ENCODE results near the gene VOPP1. TPM values are rescaled to one million over a fixed set of nuclear protein-coding genes. Genes with fewer than 3 reads are reported as not detected.

VOPP1 gene
- total and polyA plus RNA-seq, 9 of the 15 experiments (the other 6 are each of a cell fraction or from before 2014, with no cell fraction given): 8.2 to 45.8 (median 31.2) TPM

GRCh38 chr7:55593515-55594318 is 21.4 kb upstream of the VOPP1 start:
- Histone ChIP-seq H2AFZ (ENCODE audit: low read depth, low read length) (0 out of 2 replicates have a peak overlapping the region, but pooled peaks have one; percentile 44), H3K9me1 (ENCODE audit: control insufficient read depth, insufficient read depth, low read length) (peaks cover 3% of the 10 kb centered on the region), H3K27me3 (ENCODE audit: control insufficient read depth in 2 of 2, insufficient read depth in 2 of 2, low read length in 2 of 2) (peaks cover 0 to 8% of the 10 kb centered on the region in 2 experiments; a peak in 1 of 5 replicates), H3K9me3 (replicated peaks; ENCODE audit: control insufficient read depth, insufficient read depth, low read depth, low read length) (no peaks in the 10 kb centered on the region), H3K4me3 (no peak overlapping the region), H3K36me3 (ENCODE audit: control insufficient read depth, insufficient read depth, low read length) (no peaks in the 10 kb centered on the region), H3K4me2 (ENCODE audit: insufficient read depth, low read length) (peak overlapping the region; percentile 47), H3K79me2 (ENCODE audit: control insufficient read depth, insufficient read depth, low read length) (no peaks in the 10 kb centered on the region), H3K4me1 (replicated peaks in 1 of 2; ENCODE audit: control insufficient read depth in 2 of 2, insufficient read depth in 2 of 2, low read length in 2 of 2) (peaks cover 4 to 5% of the 10 kb centered on the region in 2 experiments; a peak in 3 of 5 replicates), H3K27ac (ENCODE audit: extremely low read depth, low read depth, low read length) (no peak overlapping the region), H3K9ac (ENCODE audit: insufficient read depth in 1 of 2, low read depth in 2 of 2, low read length in 2 of 2) (no peak overlapping the region), H4K20me1 (replicated peaks; ENCODE audit: control insufficient read depth, insufficient read depth, low read length) (0 out of 2 replicates have a peak, but pooled peaks cover 9% of the 10 kb centered on the region)
- DNase-seq (ENCODE audit: extremely low read depth in 1 of 4, low spot score in 3 of 4) (peak; percentile 63 to 80 (median 72)), ATAC-seq (peak; percentile 93), FAIRE-seq (peak; percentile 82)
- POLR2A ChIA-PET: interaction anchor here (0.6 kb wide), 2 partner anchors 341 to 371 kb away, joined by 3 read pairs; no protein-coding TSS in a partner anchor
- CTCF ChIA-PET (ENCODE audit: low intra/inter-chr PET ratio): interaction anchor here (0.6 to 1.3 kb wide), 2 partner anchors 229 to 480 kb away, joined by 3 to 5 read pairs; no protein-coding TSS in a partner anchor
- no TSS peak for BruUV-seq (replicated peaks)
- intact Hi-C loops (cut with micrococcal nuclease): loop anchor here (5.0 to 10.0 kb wide), 2 partner anchors 309 to 479 kb away; no protein-coding TSS in a partner anchor
- WGBS (ENCODE audit: insufficient coverage, low coverage, missing lambda C conversion rate): 2% methylated on average over 14 of the region's 14 CpGs
- in situ Hi-C loops (cut with MboI): loop anchor here (10.0 kb wide), 2 partner anchors 149 to 309 kb away; no protein-coding TSS in a partner anchor
- peak; percentile 64; the same call in 1 of the 2 replicates for TF ChIP-seq XRCC5 (IDR thresholded peaks at IDR 0.05; ENCODE audit: low read depth, low read length)
- no peak for TF ChIP-seq YY1 (IDR thresholded peaks at IDR 0.05; ENCODE audit: borderline replicate concordance in 1 of 3, control insufficient read depth in 1 of 3, extremely low read depth in 1 of 3, insufficient read depth in 3 of 3, insufficient read length in 1 of 3, insufficient replicate concordance in 2 of 3, low read depth in 1 of 3, low read length in 2 of 3)
- TF ChIP-seq WHSC1 (IDR thresholded peaks at IDR 0.05; ENCODE audit: low read length): no peak
- no peak for TF ChIP-seq ARID2 (IDR thresholded peaks at IDR 0.05)
- TF ChIP-seq, protein P1, sequence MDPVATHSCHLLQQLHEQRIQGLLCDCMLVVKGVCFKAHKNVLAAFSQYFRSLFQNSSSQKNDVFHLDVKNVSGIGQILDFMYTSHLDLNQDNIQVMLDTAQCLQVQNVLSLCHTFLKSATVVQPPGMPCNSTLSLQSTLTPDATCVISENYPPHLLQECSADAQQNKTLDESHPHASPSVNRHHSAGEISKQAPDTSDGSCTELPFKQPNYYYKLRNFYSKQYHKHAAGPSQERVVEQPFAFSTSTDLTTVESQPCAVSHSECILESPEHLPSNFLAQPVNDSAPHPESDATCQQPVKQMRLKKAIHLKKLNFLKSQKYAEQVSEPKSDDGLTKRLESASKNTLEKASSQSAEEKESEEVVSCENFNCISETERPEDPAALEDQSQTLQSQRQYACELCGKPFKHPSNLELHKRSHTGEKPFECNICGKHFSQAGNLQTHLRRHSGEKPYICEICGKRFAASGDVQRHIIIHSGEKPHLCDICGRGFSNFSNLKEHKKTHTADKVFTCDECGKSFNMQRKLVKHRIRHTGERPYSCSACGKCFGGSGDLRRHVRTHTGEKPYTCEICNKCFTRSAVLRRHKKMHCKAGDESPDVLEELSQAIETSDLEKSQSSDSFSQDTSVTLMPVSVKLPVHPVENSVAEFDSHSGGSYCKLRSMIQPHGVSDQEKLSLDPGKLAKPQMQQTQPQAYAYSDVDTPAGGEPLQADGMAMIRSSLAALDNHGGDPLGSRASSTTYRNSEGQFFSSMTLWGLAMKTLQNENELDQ (CRISPR knock-in tag; IDR thresholded peaks at IDR 0.05; ENCODE audit: borderline replicate concordance): no peak
- TF ChIP-seq KLF16 (IDR thresholded peaks at IDR 0.05): peak; percentile 47; the same call in 1 of the 2 replicates
- TF ChIP-seq, protein P2, sequence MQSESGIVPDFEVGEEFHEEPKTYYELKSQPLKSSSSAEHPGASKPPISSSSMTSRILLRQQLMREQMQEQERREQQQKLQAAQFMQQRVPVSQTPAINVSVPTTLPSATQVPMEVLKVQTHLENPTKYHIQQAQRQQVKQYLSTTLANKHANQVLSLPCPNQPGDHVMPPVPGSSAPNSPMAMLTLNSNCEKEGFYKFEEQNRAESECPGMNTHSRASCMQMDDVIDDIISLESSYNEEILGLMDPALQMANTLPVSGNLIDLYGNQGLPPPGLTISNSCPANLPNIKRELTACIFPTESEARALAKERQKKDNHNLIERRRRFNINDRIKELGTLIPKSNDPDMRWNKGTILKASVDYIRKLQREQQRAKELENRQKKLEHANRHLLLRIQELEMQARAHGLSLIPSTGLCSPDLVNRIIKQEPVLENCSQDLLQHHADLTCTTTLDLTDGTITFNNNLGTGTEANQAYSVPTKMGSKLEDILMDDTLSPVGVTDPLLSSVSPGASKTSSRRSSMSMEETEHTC (IDR thresholded peaks at IDR 0.05): no peak
- peak; percentile 70 for TF ChIP-seq SMC3 (conservative IDR thresholded peaks at IDR 0.05; ENCODE audit: insufficient read depth, low read depth, low read length)
- TF ChIP-seq, protein P3, sequence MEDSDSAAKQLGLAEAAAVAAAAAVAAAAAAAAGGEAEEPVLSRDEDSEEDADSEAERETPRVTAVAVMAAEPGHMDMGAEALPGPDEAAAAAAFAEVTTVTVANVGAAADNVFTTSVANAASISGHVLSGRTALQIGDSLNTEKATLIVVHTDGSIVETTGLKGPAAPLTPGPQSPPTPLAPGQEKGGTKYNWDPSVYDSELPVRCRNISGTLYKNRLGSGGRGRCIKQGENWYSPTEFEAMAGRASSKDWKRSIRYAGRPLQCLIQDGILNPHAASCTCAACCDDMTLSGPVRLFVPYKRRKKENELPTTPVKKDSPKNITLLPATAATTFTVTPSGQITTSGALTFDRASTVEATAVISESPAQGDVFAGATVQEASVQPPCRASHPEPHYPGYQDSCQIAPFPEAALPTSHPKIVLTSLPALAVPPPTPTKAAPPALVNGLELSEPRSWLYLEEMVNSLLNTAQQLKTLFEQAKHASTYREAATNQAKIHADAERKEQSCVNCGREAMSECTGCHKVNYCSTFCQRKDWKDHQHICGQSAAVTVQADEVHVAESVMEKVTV (CRISPR knock-in tag; IDR thresholded peaks at IDR 0.05): peak; percentile 60
- peak in 1 of 2 experiments; percentile 31; a peak in 1 of 4 replicates for TF ChIP-seq RCOR1 (IDR thresholded peaks at IDR 0.05; ENCODE audit: borderline replicate concordance in 1 of 2, low read depth in 2 of 2, low read length in 2 of 2)
- TF ChIP-seq, protein P4, sequence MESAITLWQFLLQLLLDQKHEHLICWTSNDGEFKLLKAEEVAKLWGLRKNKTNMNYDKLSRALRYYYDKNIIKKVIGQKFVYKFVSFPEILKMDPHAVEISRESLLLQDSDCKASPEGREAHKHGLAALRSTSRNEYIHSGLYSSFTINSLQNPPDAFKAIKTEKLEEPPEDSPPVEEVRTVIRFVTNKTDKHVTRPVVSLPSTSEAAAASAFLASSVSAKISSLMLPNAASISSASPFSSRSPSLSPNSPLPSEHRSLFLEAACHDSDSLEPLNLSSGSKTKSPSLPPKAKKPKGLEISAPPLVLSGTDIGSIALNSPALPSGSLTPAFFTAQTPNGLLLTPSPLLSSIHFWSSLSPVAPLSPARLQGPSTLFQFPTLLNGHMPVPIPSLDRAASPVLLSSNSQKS (CRISPR knock-in tag; IDR thresholded peaks at IDR 0.05): no peak
- TF ChIP-seq TRIM24 (IDR thresholded peaks at IDR 0.05): no peak
- TF ChIP-seq ZSCAN32 (CRISPR knock-in tag; IDR thresholded peaks at IDR 0.05): no peak
